SJSA1 (cell line): ENCODE results near the gene PSME3IP1. TPM values are rescaled to one million over a fixed set of nuclear protein-coding genes. Genes with fewer than 3 reads are reported as not detected.
"Not testable (repeated sequence)": the region's sequence is repeated elsewhere in the genome, so short reads cannot be mapped to it uniquely, and the experiment has no call there.

ENCODE experiments used
- DNase-seq, 2 experiments: peaks; one replicate each; pipeline ENCODE4 v3.0.0-alpha.2; 2015 to 2020; ENCODE audit warnings: low spot score in 2 of 2, low read depth in 1 of 2
- H3K27ac ChIP-seq: fragments of 250-450 bp; sonication (Bioruptor Pico); 2 replicates; pipeline ENCODE4 v1.5.1; 2020; ENCODE audit warnings: mild to moderate bottlenecking, moderate library complexity
- H3K27me3 ChIP-seq: fragments of 250-450 bp; sonication (Bioruptor Pico); replicated peaks from 2 replicates; pipeline ENCODE4 v1.5.1; 2020; ENCODE audit warnings: mild to moderate bottlenecking, moderate library complexity
- H3K36me3 ChIP-seq: fragments of 250-450 bp; sonication (Bioruptor Pico); 2 replicates; pipeline ENCODE4 v1.5.1; 2020; ENCODE audit warnings: mild to moderate bottlenecking
- H3K4me1 ChIP-seq: fragments of 250-450 bp; sonication (Bioruptor Pico); replicated peaks from 2 replicates; pipeline ENCODE4 v1.6.1; 2021; ENCODE audit warnings: mild to moderate bottlenecking
- H3K4me3 ChIP-seq: fragments of 250-450 bp; sonication (Bioruptor Pico); 2 replicates; pipeline ENCODE4 v1.5.1; 2020; ENCODE audit warnings: mild to moderate bottlenecking
- H3K9me3 ChIP-seq: fragments of 250-450 bp; sonication (Bioruptor Pico); replicated peaks from 2 replicates; pipeline ENCODE4 v1.5.1; 2020; ENCODE audit warnings: mild to moderate bottlenecking
- total RNA-seq: library from RNA; depleted of rRNA; stranded (reverse); fragments of >200 nt; shearing (Covaris generic); gene quantifications from 2 replicates; pipeline ENCODE4 v1.2.3, GENCODE V29; 2014

PSME3IP1 gene
- total RNA-seq, 1 experiment from 2014 or later: 93.1 TPM

GRCh38 chr16:57190136-57190535 is 4.3 kb upstream of the PSME3IP1 start:
- H3K4me1 ChIP-seq: peaks cover 66% of the 10 kb centered on the region
- peak overlapping the region; percentile 71 for H3K27ac ChIP-seq
- no peaks in the 10 kb centered on the region for H3K9me3 ChIP-seq
- peak; percentile 51 to 55 for DNase-seq
- H3K36me3 ChIP-seq: peaks cover 4% of the 10 kb centered on the region; the same call in 1 of the 2 replicates
- no peaks in the 10 kb centered on the region for H3K27me3 ChIP-seq
- no peak overlapping the region for H3K4me3 ChIP-seq

- H3K4me1 ChIP-seq: peaks cover 66% of the 10 kb centered on the region
- H3K27ac ChIP-seq: peak overlapping the region; percentile 12; the same call in 1 of the 2 replicates
- not testable (repeated sequence) for H3K27me3 ChIP-seq, DNase-seq, H3K9me3 ChIP-seq, H3K4me3 ChIP-seq, H3K36me3 ChIP-seq
These were observed 3.7 kb upstream of the PSME3IP1 start for GRCh38 chr16:57189527-57189926.

GRCh38 chr16:57188711-57189002 is 2.8 kb upstream of the PSME3IP1 start:
- H3K4me1 ChIP-seq: peaks cover 59% of the 10 kb centered on the region
- H3K4me3 ChIP-seq: no peak overlapping the region
- no peaks in the 10 kb centered on the region for H3K27me3 ChIP-seq
- no peaks in the 10 kb centered on the region for H3K9me3 ChIP-seq
- H3K36me3 ChIP-seq: peaks cover 6% of the 10 kb centered on the region; the same call in 1 of the 2 replicates
- H3K27ac ChIP-seq: no peak overlapping the region
- DNase-seq: no peak

- H3K27me3 ChIP-seq, DNase-seq, H3K9me3 ChIP-seq, H3K36me3 ChIP-seq, H3K27ac ChIP-seq: not testable (repeated sequence)
- Histone ChIP-seq H3K4me3 (peak overlapping the region; percentile 68), H3K4me1 (peaks cover 53% of the 10 kb centered on the region)
These were observed 2.3 kb upstream of the PSME3IP1 start for GRCh38 chr16:57187902-57188710.

- DNase-seq: peak in 1 of 2 experiments; percentile 52
- peak overlapping the region; percentile 68 for H3K4me3 ChIP-seq
- no peaks in the 10 kb centered on the region for H3K27me3 ChIP-seq
- H3K9me3 ChIP-seq: no peaks in the 10 kb centered on the region
- peaks cover 6% of the 10 kb centered on the region; the same call in 1 of the 2 replicates for H3K36me3 ChIP-seq
- H3K27ac ChIP-seq: peak overlapping the region; percentile 58
- peaks cover 44% of the 10 kb centered on the region for H3K4me1 ChIP-seq
These were observed 1.3 kb upstream of the PSME3IP1 start for GRCh38 chr16:57186872-57187854.

GRCh38 chr16:57185446-57185944 is 344 bp downstream of the PSME3IP1 start:
- peak overlapping the region; percentile 79 for H3K27ac ChIP-seq
- peaks cover 6% of the 10 kb centered on the region; the same call in 1 of the 2 replicates for H3K36me3 ChIP-seq
- H3K4me3 ChIP-seq: peak overlapping the region; percentile 68
- DNase-seq: peak in 1 of 2 experiments; percentile 74
- H3K27me3 ChIP-seq: no peaks in the 10 kb centered on the region
- no peaks in the 10 kb centered on the region for H3K9me3 ChIP-seq
- peaks cover 27% of the 10 kb centered on the region for H3K4me1 ChIP-seq

GRCh38 chr16:57184887-57185445 is 873 bp downstream of the PSME3IP1 start:
- Histone ChIP-seq H3K36me3 (peaks cover 6% of the 10 kb centered on the region; the same call in 1 of the 2 replicates), H3K27ac (peak overlapping the region; percentile 79), H3K4me3 (peak overlapping the region; percentile 68), H3K4me1 (peaks cover 22% of the 10 kb centered on the region), H3K27me3 (no peaks in the 10 kb centered on the region), H3K9me3 (no peaks in the 10 kb centered on the region)
- DNase-seq: no peak

- Histone ChIP-seq H3K27me3 (no peaks in the 10 kb centered on the region), H3K4me3 (no peak overlapping the region), H3K27ac (no peak overlapping the region), H3K4me1 (peaks cover 21% of the 10 kb centered on the region), H3K9me3 (no peaks in the 10 kb centered on the region), H3K36me3 (peaks cover 6% of the 10 kb centered on the region; the same call in 1 of the 2 replicates)
- no peak for DNase-seq
These were observed 1.7 kb downstream of the PSME3IP1 start for GRCh38 chr16:57184113-57184512.

- Histone ChIP-seq H3K36me3 (peaks cover 5% of the 10 kb centered on the region), H3K4me1 (peaks cover 16% of the 10 kb centered on the region), H3K27me3 (no peaks in the 10 kb centered on the region), H3K27ac (peak overlapping the region; percentile 27; the same call in 1 of the 2 replicates), H3K4me3 (no peak overlapping the region), H3K9me3 (no peaks in the 10 kb centered on the region)
- DNase-seq: no peak
These were observed 6.5 kb downstream of the PSME3IP1 start for GRCh38 chr16:57179215-57179828.

GRCh38 chr16:57178793-57179212 is 7.0 kb downstream of the PSME3IP1 start:
- peak overlapping the region; percentile 27 for H3K27ac ChIP-seq
- H3K36me3 ChIP-seq: peaks cover 5% of the 10 kb centered on the region
- no peaks in the 10 kb centered on the region for H3K27me3 ChIP-seq
- peak in 1 of 2 experiments; percentile 48 for DNase-seq
- peaks cover 16% of the 10 kb centered on the region for H3K4me1 ChIP-seq
- no peak overlapping the region for H3K4me3 ChIP-seq
- H3K9me3 ChIP-seq: no peaks in the 10 kb centered on the region

- no peak for DNase-seq
- no peak overlapping the region for H3K4me3 ChIP-seq
- peaks cover 9% of the 10 kb centered on the region for H3K36me3 ChIP-seq
- peaks cover 16% of the 10 kb centered on the region for H3K4me1 ChIP-seq
- peak overlapping the region; percentile 26; the same call in 1 of the 2 replicates for H3K27ac ChIP-seq
- H3K9me3 ChIP-seq: no peaks in the 10 kb centered on the region
- no peaks in the 10 kb centered on the region for H3K27me3 ChIP-seq
These were observed 7.6 kb downstream of the PSME3IP1 start for GRCh38 chr16:57178196-57178595.

GRCh38 chr16:57175896-57176295 is 9.9 kb downstream of the PSME3IP1 start:
- H3K27me3 ChIP-seq: no peaks in the 10 kb centered on the region
- H3K4me3 ChIP-seq: no peak overlapping the region
- H3K4me1 ChIP-seq: peaks cover 16% of the 10 kb centered on the region
- H3K36me3 ChIP-seq: peaks cover 32% of the 10 kb centered on the region
- H3K27ac ChIP-seq: no peak overlapping the region
- DNase-seq: no peak
- H3K9me3 ChIP-seq: no peaks in the 10 kb centered on the region

GRCh38 chr16:57172721-57173290 is 13.0 kb downstream of the PSME3IP1 start:
- peaks cover 44% of the 10 kb centered on the region for H3K36me3 ChIP-seq
- H3K9me3 ChIP-seq: no peaks in the 10 kb centered on the region
- no peak for DNase-seq

More at GRCh38 chr16:57172721-57173290, 13.0 kb downstream of the PSME3IP1 start:
- no peaks in the 10 kb centered on the region for H3K4me1 ChIP-seq
- H3K27me3 ChIP-seq: no peaks in the 10 kb centered on the region
- no peak overlapping the region for H3K4me3 ChIP-seq
- H3K27ac ChIP-seq: no peak overlapping the region
